T-cell (primary cell): ENCODE measurements around the gene CYP17A1. TPM values are rescaled to one million over a fixed set of nuclear protein-coding genes. Genes with fewer than 3 reads are reported as not detected.
A peak's percentile ranks its signal among the peaks of the same experiment; 100 is the strongest.
"Not testable (repeated sequence)": the region's sequence is repeated elsewhere in the genome, so short reads cannot be mapped to it uniquely, and the experiment has no call there.

Source experiments
- ATAC-seq, 4 experiments: fragments of 200-7000 bp in 3 of 4; fragments of 150-1000 bp in 1 of 4; cut with Tn5 transposase; replicated peaks in 1 of 4; 1 replicate in 3 of 4; 2 replicates in 1 of 4; pipeline ENCODE4 v1.10.0; 2021; ENCODE audit warnings: moderate library complexity in 3 of 4, mild to moderate bottlenecking in 2 of 4, moderate number of reproducible peaks in 1 of 4
- CTCF ChIA-PET, 2 donors: fragments of 300-600 bp; sonication (Branson Sonifier 250); formaldehyde crosslinking; loops; one replicate each; lab custom pipeline; 2022; ENCODE audit warnings: antibody characterized with exemption in 2 of 2; lab: Charles Lee
- POLR2A ChIA-PET, 2 donors: fragments of 300-600 bp; sonication (Branson Sonifier 250); formaldehyde crosslinking; loops; one replicate each; lab custom pipeline; 2022; ENCODE audit warnings: antibody characterized with exemption in 2 of 2; lab: Charles Lee
- DNase-seq, 35 experiments: peaks; one replicate each; pipeline versions ENCODE4 v3.0.0 to v3.0.0-alpha.2; 2013 to 2023
- H3K27ac ChIP-seq: one replicate; pipeline ENCODE4 v1.5.1; 2013; ENCODE audit warnings: low read length
- H3K27me3 ChIP-seq, 2 experiments: replicated peaks in 1 of 2; 1 replicate in 1 of 2; 2 replicates in 1 of 2; pipeline versions ENCODE4 v1.6.1 to v1.7.0; 2013; ENCODE audit warnings: low read length in 1 of 2, mixed read lengths in 1 of 2; ENCODE audit not compliant: control insufficient read depth in 2 of 2, insufficient read depth in 2 of 2; ENCODE audit errors: extremely low read depth in 1 of 2
- H3K36me3 ChIP-seq, 2 donors: 1 replicate in 1 of 2; 2 replicates in 1 of 2; pipeline versions ENCODE4 v1.6.1 to v1.7.0; 2013; ENCODE audit warnings: low read length in 1 of 2; ENCODE audit not compliant: control insufficient read depth in 2 of 2, insufficient read depth in 1 of 2; ENCODE audit errors: extremely low read depth in 1 of 2
- H3K4me1 ChIP-seq, 2 experiments: 1 replicate in 1 of 2; 2 replicates in 1 of 2; pipeline versions ENCODE4 v1.6.1 to v1.7.0; 2013; ENCODE audit warnings: low read length in 2 of 2, mixed read lengths in 1 of 2; ENCODE audit not compliant: insufficient read depth in 2 of 2, control insufficient read depth in 1 of 2; ENCODE audit errors: extremely low read depth in 1 of 2
- H3K4me3 ChIP-seq, 2 donors: 1 replicate in 1 of 2; 2 replicates in 1 of 2; pipeline versions ENCODE4 v1.5.1 to v1.7.0; 2013; ENCODE audit warnings: mild to moderate bottlenecking in 2 of 2, low read length in 1 of 2, moderate library complexity in 1 of 2; ENCODE audit not compliant: control insufficient read depth in 1 of 2; ENCODE audit errors: extremely low read depth in 1 of 2
- H3K9me3 ChIP-seq: 2 replicates; pipeline ENCODE4 v1.7.0; 2013
- H3K27ac Mint-ChIP-seq, 2 donors: one replicate each; pipeline ENCODE4 v1.8.0; 2020 to 2021; ENCODE audit warnings: mild to moderate bottlenecking in 2 of 2, mixed read lengths in 2 of 2
- H3K27me3 Mint-ChIP-seq, 2 donors: one replicate each; pipeline ENCODE4 v1.8.0; 2021 to 2022; ENCODE audit warnings: mixed read lengths in 2 of 2
- H3K36me3 Mint-ChIP-seq: one replicate; pipeline ENCODE4 v1.8.0; 2021; ENCODE audit warnings: mixed read lengths
- H3K4me1 Mint-ChIP-seq, 3 donors: one replicate each; pipeline ENCODE4 v1.8.0; 2020 to 2022; ENCODE audit warnings: mixed read lengths in 3 of 3, mild to moderate bottlenecking in 1 of 3
- H3K4me3 Mint-ChIP-seq, 3 donors: one replicate each; pipeline ENCODE4 v1.8.0; 2020 to 2022; ENCODE audit warnings: mild to moderate bottlenecking in 3 of 3, mixed read lengths in 3 of 3, moderate library complexity in 3 of 3
- H3K9me3 Mint-ChIP-seq, 3 donors: one replicate each; pipeline ENCODE4 v1.8.0; 2020 to 2022; ENCODE audit warnings: mixed read lengths in 3 of 3
- WGBS: methylation state at CpG from one replicate; pipeline ENCODE4 v1.1.5; 2013; ENCODE audit warnings: missing lambda C conversion rate; ENCODE audit not compliant: insufficient coverage; 5-methylcytosine and 5-hydroxymethylcytosine counted together
- total RNA-seq, 35 experiments: library from RNA in 6 of 35; stranded (reverse) in 6 of 35; fragments of 120-200 nt in 1 of 35; gene quantifications; one replicate each; pipeline versions ENCODE4 v1.2.1 to v1.2.4 and lab custom pipeline; 2013 to 2026

The CYP17A1 gene
- total RNA-seq, 5 donors from 2014 or later (not counting 1 experiment from before 2014, with no cell fraction given), result 3.2 to 5.1 (median 4.1) TPM; not detected in 2

GRCh38 chr10:102843139-102843538 is 5.9 kb upstream of the CYP17A1 start:
- DNase-seq, H3K27ac ChIP-seq, H3K27me3 ChIP-seq, H3K4me1 ChIP-seq, H3K4me3 ChIP-seq, H3K27ac Mint-ChIP-seq, H3K36me3 ChIP-seq, H3K9me3 Mint-ChIP-seq, H3K4me1 Mint-ChIP-seq, H3K4me3 Mint-ChIP-seq, POLR2A ChIA-PET, CTCF ChIA-PET, H3K36me3 Mint-ChIP-seq, H3K9me3 ChIP-seq, ATAC-seq: not testable (repeated sequence)
- WGBS, result 75% methylated on average over 6 of the region's 8 CpGs
- H3K27me3 Mint-ChIP-seq, result peaks cover 3 to 12% of the 10 kb centered on the region in 2 donors

GRCh38 chr10:102841827-102842345 is 4.7 kb upstream of the CYP17A1 start:
- POLR2A ChIA-PET, result no interaction called here
- no peak overlapping the region for H3K27ac ChIP-seq
- no peaks in the 10 kb centered on the region for H3K4me1 ChIP-seq
- H3K9me3 Mint-ChIP-seq, result peaks cover 4 to 15% (median 11%) of the 10 kb centered on the region in 3 donors
- H3K4me3 Mint-ChIP-seq, result no peak overlapping the region
- ATAC-seq (no peak), DNase-seq (no peak)
- WGBS, result 78% methylated on average over 5 of the region's 11 CpGs
- no peak overlapping the region for H3K27ac Mint-ChIP-seq
- H3K36me3 ChIP-seq, result no peaks in the 10 kb centered on the region
- no peaks in the 10 kb centered on the region for H3K9me3 ChIP-seq
- CTCF ChIA-PET, result no interaction called here
- peaks cover 4% of the 10 kb centered on the region for H3K36me3 Mint-ChIP-seq
- H3K4me3 ChIP-seq, result no peak overlapping the region
- peaks cover 0 to 8% of the 10 kb centered on the region in 2 experiments for H3K27me3 ChIP-seq
- no peaks in the 10 kb centered on the region for H3K4me1 Mint-ChIP-seq
- H3K27me3 Mint-ChIP-seq, result peaks cover 12 to 13% of the 10 kb centered on the region in 2 donors

GRCh38 chr10:102838276-102838927 is 1.2 kb upstream of the CYP17A1 start:
- H3K9me3 Mint-ChIP-seq, result peaks cover 4 to 15% (median 11%) of the 10 kb centered on the region in 3 donors

GRCh38 chr10:102835007-102835482 is 2.2 kb downstream of the CYP17A1 start:
- H3K4me1 Mint-ChIP-seq, result no peaks in the 10 kb centered on the region
- no peaks in the 10 kb centered on the region for H3K9me3 ChIP-seq
- no peak overlapping the region for H3K4me3 Mint-ChIP-seq
- no peak overlapping the region for H3K4me3 ChIP-seq
- H3K4me1 ChIP-seq, result peaks cover 0 to 5% of the 10 kb centered on the region in 2 experiments
- H3K27me3 Mint-ChIP-seq, result peaks cover 7 to 9% of the 10 kb centered on the region in 2 donors
- DNase-seq (peak; percentile 29 to 86 (median 65)), ATAC-seq (peak; percentile 87 to 94 (median 90))
- H3K9me3 Mint-ChIP-seq, result peaks cover 4 to 15% (median 11%) of the 10 kb centered on the region in 3 donors
- 75% methylated on average over 9 of the region's 11 CpGs for WGBS
- no peak overlapping the region for H3K27ac Mint-ChIP-seq
- peaks cover 4% of the 10 kb centered on the region for H3K36me3 Mint-ChIP-seq
- CTCF ChIA-PET, result interaction anchor here (0.5 to 2.3 kb wide), 6 partner anchors 21 to 926 kb away, joined by 3 to 9 read pairs (median 5); no protein-coding TSS in a partner anchor
- H3K27ac ChIP-seq, result no peak overlapping the region
- no peaks in the 10 kb centered on the region for H3K36me3 ChIP-seq
- H3K27me3 ChIP-seq, result peaks cover 0 to 31% of the 10 kb centered on the region in 2 experiments
- POLR2A ChIA-PET, result no interaction called here

More at GRCh38 chr10:102838276-102838927, 1.2 kb upstream of the CYP17A1 start:
- CTCF ChIA-PET, H3K36me3 Mint-ChIP-seq, H3K4me3 ChIP-seq, H3K36me3 ChIP-seq, POLR2A ChIA-PET, H3K9me3 ChIP-seq, H3K4me1 Mint-ChIP-seq, H3K27ac ChIP-seq, H3K4me1 ChIP-seq, ATAC-seq, H3K27ac Mint-ChIP-seq, H3K4me3 Mint-ChIP-seq, DNase-seq: not testable (repeated sequence)
- 85% methylated on average over 6 of the region's 9 CpGs for WGBS
- peaks cover 12 to 13% of the 10 kb centered on the region in 2 donors for H3K27me3 Mint-ChIP-seq
- peaks cover 0 to 26% of the 10 kb centered on the region in 2 experiments for H3K27me3 ChIP-seq

- H3K4me3 Mint-ChIP-seq, result no peak overlapping the region
- H3K4me1 Mint-ChIP-seq, result no peaks in the 10 kb centered on the region
- no CpG with 5 or more reads among the region's 9 CpGs for WGBS
- no peak overlapping the region for H3K27ac ChIP-seq
- peaks cover 4% of the 10 kb centered on the region for H3K36me3 Mint-ChIP-seq
- peaks cover 0 to 35% of the 10 kb centered on the region in 2 experiments for H3K27me3 ChIP-seq
- no peak for DNase-seq
- H3K9me3 ChIP-seq, result no peaks in the 10 kb centered on the region
- ChIA-PET CTCF (interaction anchor here in 1 of 2 donors (1.1 to 2.1 kb wide), 2 partner anchors 140 to 410 kb away, joined by 3 to 7 read pairs; no protein-coding TSS in a partner anchor), POLR2A (no interaction called here)
- H3K36me3 ChIP-seq, result no peaks in the 10 kb centered on the region
- peaks cover 4 to 9% of the 10 kb centered on the region in 2 donors for H3K27me3 Mint-ChIP-seq
- peaks cover 0 to 5% of the 10 kb centered on the region in 2 experiments for H3K4me1 ChIP-seq
- ATAC-seq, result no peak
- H3K27ac Mint-ChIP-seq, result no peak overlapping the region
- no peak overlapping the region for H3K4me3 ChIP-seq
- peaks cover 4 to 15% (median 11%) of the 10 kb centered on the region in 3 donors for H3K9me3 Mint-ChIP-seq
Observed at GRCh38 chr10:102834143-102834542, 3.1 kb downstream of the CYP17A1 start.

- H3K27me3 ChIP-seq, result peaks cover 0 to 42% of the 10 kb centered on the region in 2 experiments
- no peaks in the 10 kb centered on the region for H3K36me3 ChIP-seq
- Mint-ChIP-seq H3K9me3 (peaks cover 2 to 7% (median 3%) of the 10 kb centered on the region in 3 donors), H3K27me3 (peaks cover 0 to 7% of the 10 kb centered on the region in 2 donors), H3K4me3 (no peak overlapping the region), H3K4me1 (no peaks in the 10 kb centered on the region), H3K27ac (no peak overlapping the region), H3K36me3 (peaks cover 3% of the 10 kb centered on the region)
- H3K4me1 ChIP-seq, result peaks cover 0 to 5% of the 10 kb centered on the region in 2 experiments
- CTCF ChIA-PET, result interaction anchor here (0.6 to 1.1 kb wide), 4 partner anchors 29 to 411 kb away, joined by 3 to 5 read pairs (median 4); no protein-coding TSS in a partner anchor
- WGBS, result 90% methylated on average over 3 of the region's 4 CpGs
- no peak for DNase-seq
- H3K4me3 ChIP-seq, result no peak overlapping the region
- no peak for ATAC-seq
- H3K9me3 ChIP-seq, result no peaks in the 10 kb centered on the region
- POLR2A ChIA-PET, result no interaction called here
- H3K27ac ChIP-seq, result no peak overlapping the region
Observed at GRCh38 chr10:102832987-102833386, 4.2 kb downstream of the CYP17A1 start.
